ENCODE data around the gene PRKG1.
A peak's percentile ranks its signal among the peaks of the same experiment; 100 is the strongest.
"Not testable (repeated sequence)": the region's sequence is repeated elsewhere in the genome, so short reads cannot be mapped to it uniquely, and the experiment has no call there.

PRKG1 gene

DNA sequence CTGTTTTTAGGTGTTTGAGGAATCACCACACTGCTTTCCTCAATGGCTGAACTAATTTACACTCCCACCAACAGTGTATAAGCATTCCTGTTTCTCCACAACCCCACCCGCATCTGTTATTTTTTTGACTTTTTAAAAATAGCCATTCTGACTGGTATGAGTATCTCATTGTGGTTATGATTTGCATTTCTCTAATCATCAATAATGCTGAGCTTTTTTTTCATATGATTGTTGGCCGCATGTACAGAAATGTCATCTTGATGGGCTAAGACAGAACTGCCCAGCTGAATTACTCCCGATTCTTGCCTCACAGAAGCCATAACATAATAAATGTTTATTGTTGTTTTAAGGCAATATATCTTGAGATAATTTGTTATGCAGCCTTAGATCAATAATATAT, 1146.7 kb downstream of the PRKG1 start:
- TF ChIP-seq, protein P1, sequence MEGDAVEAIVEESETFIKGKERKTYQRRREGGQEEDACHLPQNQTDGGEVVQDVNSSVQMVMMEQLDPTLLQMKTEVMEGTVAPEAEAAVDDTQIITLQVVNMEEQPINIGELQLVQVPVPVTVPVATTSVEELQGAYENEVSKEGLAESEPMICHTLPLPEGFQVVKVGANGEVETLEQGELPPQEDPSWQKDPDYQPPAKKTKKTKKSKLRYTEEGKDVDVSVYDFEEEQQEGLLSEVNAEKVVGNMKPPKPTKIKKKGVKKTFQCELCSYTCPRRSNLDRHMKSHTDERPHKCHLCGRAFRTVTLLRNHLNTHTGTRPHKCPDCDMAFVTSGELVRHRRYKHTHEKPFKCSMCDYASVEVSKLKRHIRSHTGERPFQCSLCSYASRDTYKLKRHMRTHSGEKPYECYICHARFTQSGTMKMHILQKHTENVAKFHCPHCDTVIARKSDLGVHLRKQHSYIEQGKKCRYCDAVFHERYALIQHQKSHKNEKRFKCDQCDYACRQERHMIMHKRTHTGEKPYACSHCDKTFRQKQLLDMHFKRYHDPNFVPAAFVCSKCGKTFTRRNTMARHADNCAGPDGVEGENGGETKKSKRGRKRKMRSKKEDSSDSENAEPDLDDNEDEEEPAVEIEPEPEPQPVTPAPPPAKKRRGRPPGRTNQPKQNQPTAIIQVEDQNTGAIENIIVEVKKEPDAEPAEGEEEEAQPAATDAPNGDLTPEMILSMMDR (IDR thresholded peaks at IDR 0.05; ENCODE audit: insufficient read depth, low read depth, low read length, missing control alignments) = no peak
- no peak overlapping the region for H3K4me3 ChIP-seq (ENCODE audit: low read depth, low read length)
- no peak for DNase-seq (ENCODE audit: low read depth)

DNA sequence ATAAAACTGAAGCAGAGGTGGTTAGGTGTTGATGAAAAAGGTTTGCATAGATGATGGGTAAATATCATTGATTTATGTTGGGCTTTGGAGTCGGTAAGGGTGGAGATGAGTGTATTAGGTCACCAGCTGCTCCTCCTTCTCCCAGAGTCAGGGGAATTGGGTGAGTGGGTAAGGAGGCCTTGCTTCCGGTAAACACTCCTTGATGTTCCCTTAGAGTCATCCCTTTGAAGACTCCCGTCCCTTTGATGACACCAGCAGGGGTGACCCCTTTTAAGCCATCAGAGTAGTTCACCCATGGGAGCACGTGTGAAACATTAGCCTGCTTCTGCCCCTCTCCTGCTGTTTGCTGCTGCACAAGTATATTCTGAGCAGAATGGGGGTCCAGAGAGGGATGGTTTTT, 1147.6 kb downstream of the PRKG1 start:
- TF ChIP-seq, protein P1 (IDR thresholded peaks at IDR 0.05; ENCODE audit: insufficient read depth, low read depth, low read length, missing control alignments) = no peak
- no peak overlapping the region for H3K4me3 ChIP-seq (ENCODE audit: low read depth, low read length)
- DNase-seq (ENCODE audit: low read depth) = no peak

DNA sequence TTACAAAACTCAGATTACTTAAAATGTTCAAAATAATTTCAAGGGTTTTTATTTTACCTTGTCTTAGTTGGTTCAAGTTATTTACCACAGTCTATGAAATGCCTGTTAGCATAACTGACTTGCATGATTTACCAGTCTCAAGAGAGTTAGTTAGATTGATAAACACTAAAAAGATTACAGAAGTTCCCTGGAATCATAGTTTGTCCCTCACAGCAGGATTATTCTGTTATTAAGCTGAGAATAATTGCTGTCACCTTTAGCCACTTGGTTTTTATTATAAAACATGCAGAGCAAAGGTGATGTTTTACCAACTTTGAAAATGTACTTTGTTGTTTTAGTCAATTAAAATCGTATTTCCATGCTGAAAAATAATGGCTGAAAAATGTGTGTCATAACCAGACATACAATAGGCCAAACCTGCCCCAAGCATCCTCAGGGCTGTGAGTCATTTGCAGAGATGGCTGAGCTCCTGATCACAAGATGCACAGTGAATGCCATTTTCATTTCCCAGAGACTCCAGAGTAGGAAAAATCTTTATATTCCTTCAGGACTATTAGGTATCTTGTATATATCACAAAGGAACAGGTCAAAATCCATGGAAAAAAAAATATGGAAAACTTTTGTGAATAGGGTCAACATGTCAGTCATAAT, 1152.0 kb downstream of the PRKG1 start:
- no peak for DNase-seq (ENCODE audit: low read depth)
- TF ChIP-seq, protein P1 (IDR thresholded peaks at IDR 0.05; ENCODE audit: insufficient read depth, low read depth, low read length, missing control alignments) = no peak
- no peak overlapping the region for H3K4me3 ChIP-seq (ENCODE audit: low read depth, low read length)

DNA sequence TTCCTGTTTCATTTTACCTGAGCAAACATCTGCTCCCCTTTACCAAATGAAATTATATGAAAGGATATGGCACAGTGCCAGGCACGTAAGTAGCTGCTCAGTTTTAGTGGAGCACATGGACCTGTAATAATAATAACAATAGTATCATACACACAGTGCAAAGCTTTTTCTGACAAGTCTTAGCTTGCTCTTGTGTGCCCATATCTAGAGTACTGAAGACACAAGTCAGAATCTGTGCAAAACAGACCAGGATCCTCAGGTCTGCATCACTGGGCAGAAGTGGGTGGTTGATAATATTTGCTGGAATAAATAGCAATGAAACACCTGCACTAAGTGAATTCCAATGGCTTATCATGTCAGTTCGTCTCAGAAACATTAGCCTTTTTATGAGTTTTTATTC, 1154.3 kb downstream of the PRKG1 start:
- DNase-seq (ENCODE audit: low read depth) = no peak
- TF ChIP-seq, protein P1 (IDR thresholded peaks at IDR 0.05; ENCODE audit: insufficient read depth, low read depth, low read length, missing control alignments) = no peak
- H3K4me3 ChIP-seq (ENCODE audit: low read depth, low read length) = no peak overlapping the region

DNA sequence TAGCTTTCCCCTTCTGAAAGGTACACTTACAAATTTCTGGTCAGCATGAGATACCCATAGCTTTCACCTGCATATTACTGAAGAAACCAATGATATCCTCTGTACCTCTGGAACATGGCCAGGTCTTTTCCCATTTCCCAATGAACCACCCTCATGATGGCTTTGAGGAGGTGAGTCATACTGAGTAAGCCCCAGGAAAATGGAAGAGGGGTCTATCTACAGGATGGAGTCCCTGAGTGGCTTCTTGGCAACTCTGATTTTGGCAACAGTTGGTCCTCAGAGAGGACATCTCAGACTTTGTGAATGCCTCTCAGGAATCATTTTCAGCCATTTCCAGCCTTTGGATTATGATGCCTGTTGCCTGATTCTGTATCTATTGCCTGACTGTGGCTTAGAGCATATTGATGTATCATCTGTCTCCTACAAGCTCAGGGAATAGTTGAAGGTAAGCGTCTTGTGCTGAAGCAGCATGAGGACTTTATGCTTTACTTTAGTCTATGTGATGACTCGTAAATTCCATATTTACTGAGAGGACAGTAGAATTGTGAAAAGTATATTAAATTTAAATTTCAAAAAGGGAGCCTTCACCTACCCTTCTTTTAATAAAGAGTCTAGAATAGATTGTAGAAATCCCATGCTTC, 1155.1 kb downstream of the PRKG1 start:
- TF ChIP-seq, protein P1 (IDR thresholded peaks at IDR 0.05; ENCODE audit: insufficient read depth, low read depth, low read length, missing control alignments) = no peak
- H3K4me3 ChIP-seq (ENCODE audit: low read depth, low read length) = no peak overlapping the region
- DNase-seq (ENCODE audit: low read depth) = no peak

DNA sequence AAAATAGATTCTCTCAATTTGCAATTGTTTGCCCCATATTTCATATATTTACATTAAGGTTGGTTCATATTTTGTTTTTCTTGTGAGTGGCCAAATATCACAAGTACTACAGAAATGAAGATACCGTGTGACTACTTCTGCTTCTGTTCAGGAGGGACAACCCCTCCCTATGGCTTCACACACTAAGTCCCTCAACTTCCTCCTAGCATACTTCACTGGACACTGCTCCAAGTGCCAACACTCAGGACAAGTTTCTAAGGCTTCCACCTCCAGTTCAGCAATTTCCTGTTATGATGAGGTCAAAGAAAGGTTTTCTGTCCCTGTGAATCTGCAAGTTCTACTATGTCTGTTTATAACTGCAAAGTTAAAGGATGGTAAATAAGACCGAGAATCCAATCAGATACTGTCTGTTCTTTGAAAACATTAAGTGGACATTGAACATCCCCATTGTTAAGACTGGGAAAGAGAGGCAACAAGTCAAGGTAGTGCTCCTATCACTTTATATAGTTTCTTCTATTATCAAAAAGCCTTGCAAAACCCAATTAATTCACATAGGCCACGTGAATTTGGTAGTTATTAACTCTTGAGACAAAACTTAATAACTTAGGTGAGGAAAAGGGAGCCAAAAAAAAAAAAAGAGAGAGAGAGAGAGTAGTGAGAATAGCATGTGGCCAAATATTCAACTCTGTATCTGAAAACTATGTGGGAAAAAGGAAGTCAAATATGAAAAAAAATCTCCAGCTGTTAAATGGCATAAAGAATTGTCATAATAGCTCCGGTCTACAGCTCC, 1158.5 kb downstream of the PRKG1 start:
- no peak overlapping the region; the same call in 1 of the 2 replicates for H3K4me3 ChIP-seq (ENCODE audit: low read depth, low read length)
- DNase-seq (ENCODE audit: low read depth) = peak; percentile 10

DNA sequence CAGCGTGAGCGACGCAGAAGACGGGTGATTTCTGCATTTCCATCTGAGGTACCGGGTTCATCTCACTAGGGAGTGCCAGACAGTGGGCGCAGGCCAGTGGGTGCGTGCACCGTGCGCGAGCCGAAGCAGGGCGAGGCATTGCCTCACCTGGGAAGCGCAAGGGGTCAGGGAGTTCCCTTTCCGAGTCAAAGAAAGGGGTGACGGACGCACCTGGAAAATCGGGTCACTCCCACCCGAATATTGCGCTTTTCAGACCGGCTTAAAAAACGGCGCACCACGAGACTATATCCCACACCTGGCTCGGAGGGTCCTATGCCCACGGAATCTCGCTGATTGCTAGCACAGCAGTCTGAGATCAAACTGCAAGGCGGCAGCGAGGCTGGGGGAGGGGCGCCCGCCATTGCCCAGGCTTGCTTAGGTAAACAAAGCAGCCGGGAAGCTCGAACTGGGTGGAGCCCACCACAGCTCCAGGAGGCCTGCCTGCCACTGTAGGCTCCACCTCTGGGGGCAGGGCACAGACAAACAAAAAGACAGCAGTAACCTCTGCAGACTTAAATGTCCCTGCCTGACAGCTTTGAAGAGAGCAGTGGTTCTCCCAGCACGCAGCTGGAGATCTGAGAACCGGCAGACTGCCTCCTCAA, 1159.2 kb downstream of the PRKG1 start:
- not testable (repeated sequence) for DNase-seq (ENCODE audit: low read depth); H3K4me3 ChIP-seq (ENCODE audit: low read depth, low read length)

More for the DNA sequence above, 1158.5 kb downstream of the PRKG1 start:
- TF ChIP-seq, protein P1 (IDR thresholded peaks at IDR 0.05; ENCODE audit: insufficient read depth, low read depth, low read length, missing control alignments) = no peak
